Caco-2 (cell line): ENCODE data around the gene TMEM233. TPM values are rescaled to one million over a fixed set of nuclear protein-coding genes. Genes with fewer than 3 reads are reported as not detected.

ENCODE experiments used
- BruUV-seq: library from RNA; stranded (reverse); fragments of 400-500 nt; replicated peaks from 2 replicates; lab custom pipeline; 2021; lab: Mats Ljungman, UMichigan
- CTCF ChIA-PET: fragments of 300-600 bp; sonication (Branson Sonifier 250); formaldehyde crosslinking; loops from one replicate; lab custom pipeline; 2022; ENCODE audit warnings: antibody characterized with exemption; lab: Charles Lee
- POLR2A ChIA-PET: fragments of 300-600 bp; sonication (Branson Sonifier 250); formaldehyde crosslinking; loops from one replicate; lab custom pipeline; 2022; ENCODE audit warnings: antibody characterized with exemption; lab: Charles Lee
- DNase-seq, 2 experiments: peaks; one replicate each; pipeline versions ENCODE4 v3.0.0 to v3.0.0-alpha.2; 2020 to 2022
- H3K27me3 ChIP-seq: replicated peaks from 2 replicates; pipeline ENCODE4 v1.6.0; 2011; ENCODE audit warnings: low read length; ENCODE audit not compliant: control insufficient read depth, insufficient read depth
- H3K36me3 ChIP-seq: 2 replicates; pipeline ENCODE4 v1.5.1; 2011; ENCODE audit warnings: low read length; ENCODE audit not compliant: control insufficient read depth, insufficient read depth
- H3K4me1 ChIP-seq: fragments of 250-450 bp; sonication (Bioruptor Pico); 2 replicates; pipeline ENCODE4 v1.5.1; 2020; ENCODE audit warnings: mild to moderate bottlenecking
- H3K4me3 ChIP-seq: 2 replicates; pipeline ENCODE4 v1.5.1; 2011; ENCODE audit warnings: low read depth, mild to moderate bottlenecking, control low read depth, low read length
- H3K9me3 ChIP-seq: fragments of 250-450 bp; sonication (Bioruptor Pico); 2 replicates; pipeline ENCODE4 v1.5.1; 2020; ENCODE audit warnings: mild to moderate bottlenecking, moderate library complexity
- H3K27ac Mint-ChIP-seq: one replicate; pipeline ENCODE4 v1.8.0; 2022; ENCODE audit warnings: mixed read lengths; ENCODE audit not compliant: unreplicated experiment
- H3K27me3 Mint-ChIP-seq: one replicate; pipeline ENCODE4 v1.8.0; 2022; ENCODE audit warnings: mixed read lengths; ENCODE audit not compliant: insufficient read depth, unreplicated experiment
- H3K36me3 Mint-ChIP-seq: one replicate; pipeline ENCODE4 v1.8.0; 2022; ENCODE audit warnings: mild to moderate bottlenecking, mixed read lengths; ENCODE audit not compliant: insufficient read depth, unreplicated experiment
- H3K4me1 Mint-ChIP-seq: one replicate; pipeline ENCODE4 v1.8.0; 2022; ENCODE audit warnings: low read depth, mixed read lengths; ENCODE audit not compliant: unreplicated experiment
- H3K4me3 Mint-ChIP-seq: one replicate; pipeline ENCODE4 v1.8.0; 2022; ENCODE audit warnings: mild to moderate bottlenecking, moderate library complexity, mixed read lengths; ENCODE audit not compliant: unreplicated experiment
- H3K9me3 Mint-ChIP-seq: one replicate; pipeline ENCODE4 v1.8.0; 2022; ENCODE audit warnings: mixed read lengths; ENCODE audit not compliant: unreplicated experiment
- CTCF ChIP-seq, 2 experiments: fragments of 200-600 bp in 1 of 2; IDR thresholded peaks; 1 replicate in 1 of 2; 2 replicates in 1 of 2; pipeline versions ENCODE4 v1.5.1 to v1.8.0; 2011 to 2022; ENCODE audit warnings: antibody characterized with exemption in 1 of 2, control low read depth in 1 of 2, inconsistent platforms in 1 of 2, low read depth in 1 of 2, low read length in 1 of 2, mild to moderate bottlenecking in 1 of 2, moderate library complexity in 1 of 2; ENCODE audit not compliant: insufficient read depth in 1 of 2, severe bottlenecking in 1 of 2, unreplicated experiment in 1 of 2
- intact Hi-C: fragments of 100-400 bp; cut with micrococcal nuclease; formaldehyde crosslinking; loops from one replicate; pipeline ENCODE4 v1.10.0; 2022; ENCODE audit not compliant: unreplicated experiment
- total RNA-seq: library from RNA; stranded (reverse); gene quantifications from 2 replicates; pipeline ENCODE4 v1.2.3, GENCODE V29; 2022

The TMEM233 gene
- total RNA-seq, 1 experiment from 2014 or later, result not detected

- no peak for DNase-seq
- Histone ChIP-seq H3K4me1 (no peaks in the 10 kb centered on the region), H3K27me3 (no peaks in the 10 kb centered on the region), H3K4me3 (no peak overlapping the region), H3K9me3 (no peaks in the 10 kb centered on the region), H3K36me3 (no peaks in the 10 kb centered on the region)
- H3K27me3 Mint-ChIP-seq, result peaks cover 9% of the 10 kb centered on the region
- intact Hi-C loops, result no loop called here
- ChIA-PET CTCF (no interaction called here), POLR2A (no interaction called here)
- H3K27ac Mint-ChIP-seq, result no peak overlapping the region
- H3K36me3 Mint-ChIP-seq, result no peaks in the 10 kb centered on the region
- H3K4me1 Mint-ChIP-seq, result no peaks in the 10 kb centered on the region
- BruUV-seq, result no TSS peak
- no peak overlapping the region for H3K4me3 Mint-ChIP-seq
- H3K9me3 Mint-ChIP-seq, result no peaks in the 10 kb centered on the region
- no peak for TF ChIP-seq CTCF (IDR thresholded peaks at IDR 0.05; ENCODE audit: insufficient read depth in 1 of 2, low read depth in 1 of 2, low read length in 1 of 2, severe bottlenecking in 1 of 2, unreplicated experiment in 1 of 2)
Observed at GRCh38 chr12:119576118-119576810, 17.3 kb upstream of the TMEM233 start.

GRCh38 chr12:119576915-119577314, 16.7 kb upstream of the TMEM233 start:
- Histone ChIP-seq H3K36me3 (no peaks in the 10 kb centered on the region), H3K4me1 (no peaks in the 10 kb centered on the region), H3K4me3 (no peak overlapping the region), H3K27me3 (no peaks in the 10 kb centered on the region), H3K9me3 (no peaks in the 10 kb centered on the region)
- Mint-ChIP-seq H3K36me3 (no peaks in the 10 kb centered on the region), H3K9me3 (no peaks in the 10 kb centered on the region), H3K4me1 (no peaks in the 10 kb centered on the region), H3K27ac (no peak overlapping the region), H3K4me3 (no peak overlapping the region), H3K27me3 (peaks cover 9% of the 10 kb centered on the region)
- no peak for TF ChIP-seq CTCF (IDR thresholded peaks at IDR 0.05; ENCODE audit: insufficient read depth in 1 of 2, low read depth in 1 of 2, low read length in 1 of 2, severe bottlenecking in 1 of 2, unreplicated experiment in 1 of 2)
- ChIA-PET POLR2A (no interaction called here), CTCF (no interaction called here)
- BruUV-seq, result no TSS peak
- intact Hi-C loops, result no loop called here
- DNase-seq, result no peak

GRCh38 chr12:119578112-119578511, 15.5 kb upstream of the TMEM233 start:
- BruUV-seq, result no TSS peak
- ChIA-PET POLR2A (no interaction called here), CTCF (no interaction called here)
- Mint-ChIP-seq H3K4me3 (no peak overlapping the region), H3K27ac (no peak overlapping the region), H3K36me3 (no peaks in the 10 kb centered on the region), H3K9me3 (no peaks in the 10 kb centered on the region), H3K27me3 (peaks cover 9% of the 10 kb centered on the region), H3K4me1 (no peaks in the 10 kb centered on the region)
- H3K9me3 ChIP-seq, result no peaks in the 10 kb centered on the region
- intact Hi-C loops, result no loop called here
- no peak for TF ChIP-seq CTCF (IDR thresholded peaks at IDR 0.05; ENCODE audit: insufficient read depth in 1 of 2, low read depth in 1 of 2, low read length in 1 of 2, severe bottlenecking in 1 of 2, unreplicated experiment in 1 of 2)
- no peak overlapping the region for H3K4me3 ChIP-seq
- DNase-seq, result no peak
- no peaks in the 10 kb centered on the region for H3K27me3 ChIP-seq
- no peaks in the 10 kb centered on the region for H3K36me3 ChIP-seq
- no peaks in the 10 kb centered on the region for H3K4me1 ChIP-seq
